Thyroid gland (tissue), 4 donors: ENCODE results near the gene R3HDML.

ENCODE experiments used
- CTCF ChIP-seq, 6 experiments: fragments of 200-600 bp in 3 of 6; fragments of 450-650 bp in 3 of 6; sonication (generic) in 3 of 6; IDR thresholded peaks; one replicate each; pipeline ENCODE4 v1.5.1; 2016 to 2019; ENCODE audit warnings: antibody characterized with exemption in 6 of 6, mild to moderate bottlenecking in 2 of 6, inconsistent platforms in 1 of 6, moderate library complexity in 1 of 6
- POLR2A ChIP-seq, 2 donors: fragments of 450-650 bp; IDR thresholded peaks; one replicate each; pipeline ENCODE4 v1.6.1; 2017; ENCODE audit warnings: antibody characterized with exemption in 2 of 2, mild to moderate bottlenecking in 2 of 2, moderate library complexity in 1 of 2

GRCh38 chr20:44394702-44395460 is 58.0 kb downstream of the R3HDML start:
- TF ChIP-seq POLR2A (IDR thresholded peaks at IDR 0.05) (no peak), CTCF (IDR thresholded peaks at IDR 0.05) (no peak)
